NCI-H748 treated with DMSO at 0.1 percent for 48 hours (cell line): ENCODE measurements around the gene PKD2.
A peak's percentile ranks its signal among the peaks of the same experiment; 100 is the strongest.

Experiments
- DNase-seq: peaks from one replicate; lab custom pipeline; 2025; lab: John Stamatoyannopoulos, UW

Gene PKD2

GRCh38 chr4:88027611-88028608 lies 20.5 kb downstream of the PKD2 start:
- DNase-seq = no peak

GRCh38 chr4:88028946-88029345 lies 21.5 kb downstream of the PKD2 start:
- DNase-seq = no peak

GRCh38 chr4:88029556-88029955 lies 22.1 kb downstream of the PKD2 start:
- no peak for DNase-seq

GRCh38 chr4:88030565-88031310 lies 23.3 kb downstream of the PKD2 start:
- no peak for DNase-seq

GRCh38 chr4:88033309-88033708 lies 25.9 kb downstream of the PKD2 start:
- peak; percentile 9 for DNase-seq

DNA sequence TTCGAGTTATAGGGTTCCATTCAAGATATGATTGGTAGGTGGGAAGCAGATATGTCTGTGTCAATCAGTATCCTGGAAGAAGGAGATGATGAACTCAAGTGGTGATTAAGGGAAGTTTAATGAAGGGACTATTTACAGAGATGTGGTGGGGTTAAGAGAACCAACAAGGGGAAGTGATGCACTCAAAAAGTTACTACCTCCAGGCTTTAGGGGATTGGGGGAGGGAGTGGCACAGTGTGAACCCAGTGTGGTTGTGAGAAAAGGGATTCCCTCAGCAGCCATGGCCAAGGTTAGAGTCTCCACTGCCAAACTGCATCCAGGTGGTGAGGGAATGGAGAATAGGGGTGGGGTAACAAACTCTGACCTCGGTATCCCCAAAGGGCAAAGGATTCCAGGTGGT lies 27.9 kb downstream of the PKD2 start:
- DNase-seq = no peak

DNA sequence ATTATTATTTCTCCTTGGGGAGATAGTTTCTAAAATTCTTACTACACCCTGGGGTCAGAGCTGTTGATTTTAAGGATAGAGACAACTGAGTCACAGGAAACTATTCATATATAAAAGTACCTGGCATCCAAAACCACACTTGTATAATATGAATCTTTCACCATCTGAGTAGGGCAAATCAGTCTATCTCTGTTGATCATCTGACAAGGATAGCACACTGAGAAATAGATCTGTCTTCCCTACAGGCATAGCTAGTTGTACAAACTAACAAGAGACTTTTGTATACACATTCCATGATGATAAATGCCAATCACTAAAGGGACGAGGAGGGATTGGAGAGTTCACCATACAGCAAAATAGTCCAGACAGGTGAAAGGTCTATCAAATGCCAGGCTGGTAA lies 30.0 kb downstream of the PKD2 start:
- DNase-seq = no peak

- no peak for DNase-seq
Observed at GRCh38 chr4:88037936-88038335, 30.5 kb downstream of the PKD2 start.

- DNase-seq = no peak
Observed at GRCh38 chr4:88040707-88041106, 33.3 kb downstream of the PKD2 start.

DNA sequence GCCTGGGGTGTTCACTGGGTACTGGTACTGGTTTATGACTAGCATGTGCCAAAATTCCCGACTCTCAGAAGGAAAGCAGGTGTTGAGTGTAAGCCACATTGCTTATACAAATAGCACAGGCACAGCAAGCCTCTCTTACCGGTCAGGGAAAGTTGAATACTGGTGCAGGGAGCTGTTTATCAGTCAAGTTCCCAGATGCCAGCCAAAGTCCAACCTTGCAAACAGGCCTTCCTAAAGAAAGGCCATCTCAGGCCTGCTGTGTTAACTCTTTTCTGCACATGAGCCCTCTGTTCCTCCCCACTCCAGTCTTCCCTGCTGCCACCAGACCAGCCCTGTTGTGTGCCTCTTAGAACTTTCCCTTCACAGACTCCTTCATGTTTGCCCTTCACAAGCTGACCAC lies 34.2 kb downstream of the PKD2 start:
- DNase-seq = no peak

DNA sequence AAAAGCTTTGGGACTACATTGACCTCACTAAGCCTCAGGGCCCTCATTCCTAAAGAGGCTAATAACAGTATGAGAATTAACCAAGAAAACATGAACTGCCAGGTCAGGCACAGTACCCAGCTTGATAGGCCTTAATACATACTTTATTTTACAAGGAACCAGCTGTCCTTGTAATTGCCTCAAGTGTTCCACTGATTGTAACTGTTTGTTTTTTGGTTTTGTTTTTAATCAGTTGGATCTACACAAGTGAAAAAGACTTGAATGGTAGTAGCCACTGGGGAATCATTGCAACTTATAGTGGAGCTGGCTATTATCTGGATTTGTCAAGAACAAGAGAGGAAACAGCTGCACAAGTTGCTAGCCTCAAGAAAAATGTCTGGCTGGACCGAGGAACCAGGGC lies 35.6 kb downstream of the PKD2 start:
- DNase-seq = no peak

DNA sequence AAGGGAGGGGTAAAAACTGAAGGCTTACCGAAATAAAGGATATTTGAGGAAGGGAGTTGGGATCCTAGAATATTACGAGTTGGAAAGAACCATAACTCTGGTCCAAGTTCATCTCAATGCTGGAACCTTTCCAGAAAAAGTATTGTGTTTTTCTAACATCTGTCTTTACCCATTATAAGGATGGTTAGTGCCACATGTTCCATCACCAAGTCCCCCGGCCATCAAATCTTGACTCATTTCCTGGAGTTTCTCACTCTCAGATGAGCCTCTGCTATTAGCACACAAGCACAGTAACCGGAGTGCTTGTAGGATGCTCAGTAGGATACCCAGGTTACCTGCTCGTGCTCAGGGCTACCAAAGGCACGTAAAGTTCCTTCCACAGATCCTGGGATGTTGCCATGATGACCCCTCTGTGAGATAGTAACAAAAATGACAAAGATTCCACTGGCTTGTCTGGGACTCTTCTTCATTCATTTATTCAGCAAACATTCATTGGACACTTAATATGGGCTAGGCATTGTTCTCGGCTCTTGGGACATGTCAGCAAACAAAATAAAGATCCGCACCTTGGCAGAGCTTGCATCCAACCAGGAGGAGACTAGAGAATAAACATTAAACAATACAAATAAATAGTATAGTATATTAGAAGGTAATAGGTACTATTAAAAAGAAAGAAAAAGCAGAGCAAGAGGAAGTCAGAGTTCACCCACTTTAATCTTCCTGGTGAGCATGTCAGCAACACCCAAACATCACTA lies 36.3 kb downstream of the PKD2 start:
- no peak for DNase-seq

GRCh38 chr4:88045021-88045420 lies 37.6 kb downstream of the PKD2 start:
- no peak for DNase-seq

- no peak for DNase-seq
Observed at GRCh38 chr4:88054229-88054628, 46.8 kb downstream of the PKD2 start.

GRCh38 chr4:88054901-88055300 lies 47.5 kb downstream of the PKD2 start:
- DNase-seq = no peak

GRCh38 chr4:88058295-88058694 lies 50.9 kb downstream of the PKD2 start:
- no peak for DNase-seq

DNA sequence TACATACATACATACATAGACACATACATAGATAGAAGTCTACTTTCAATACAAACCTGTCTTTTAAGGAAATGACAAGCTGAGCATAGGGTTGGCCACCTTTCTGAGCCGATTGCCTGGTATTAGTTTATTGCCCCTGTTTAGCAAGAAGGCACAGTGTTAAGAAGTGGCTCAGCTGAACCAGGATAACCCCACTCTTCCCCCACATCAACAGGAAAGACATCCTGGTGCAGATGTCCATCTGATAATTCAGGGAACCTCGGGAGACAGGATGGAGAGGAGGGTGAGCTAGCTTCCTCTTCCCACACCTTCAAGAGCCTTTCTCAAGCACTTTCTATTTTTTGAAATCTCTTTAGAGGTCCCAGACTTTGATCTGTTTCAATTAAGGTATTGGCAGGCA lies 52.3 kb downstream of the PKD2 start:
- no peak for DNase-seq

DNA sequence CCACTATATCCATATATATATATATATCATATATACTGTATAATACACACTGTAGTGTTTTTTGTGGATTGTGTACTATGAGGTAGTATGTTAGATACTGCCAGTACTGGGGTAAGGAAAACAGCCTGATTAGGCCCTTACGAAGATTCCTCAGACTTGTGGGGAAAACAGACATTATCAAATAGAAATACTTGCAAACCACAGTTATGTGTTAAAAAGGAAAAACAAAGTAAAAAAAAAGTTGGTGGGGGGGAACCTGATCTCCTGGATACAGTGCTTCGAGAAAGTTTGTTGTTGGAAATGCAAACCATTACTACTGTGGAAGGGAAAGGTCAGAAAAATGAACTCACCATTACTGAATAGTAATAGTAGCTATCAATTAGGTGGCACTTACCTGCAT lies 53.0 kb downstream of the PKD2 start:
- DNase-seq = no peak

GRCh38 chr4:88062311-88062710 lies 54.9 kb downstream of the PKD2 start:
- DNase-seq = no peak

GRCh38 chr4:88062843-88063242 lies 55.4 kb downstream of the PKD2 start:
- DNase-seq = no peak

GRCh38 chr4:88063634-88064296 lies 56.3 kb downstream of the PKD2 start:
- DNase-seq = no peak

DNA sequence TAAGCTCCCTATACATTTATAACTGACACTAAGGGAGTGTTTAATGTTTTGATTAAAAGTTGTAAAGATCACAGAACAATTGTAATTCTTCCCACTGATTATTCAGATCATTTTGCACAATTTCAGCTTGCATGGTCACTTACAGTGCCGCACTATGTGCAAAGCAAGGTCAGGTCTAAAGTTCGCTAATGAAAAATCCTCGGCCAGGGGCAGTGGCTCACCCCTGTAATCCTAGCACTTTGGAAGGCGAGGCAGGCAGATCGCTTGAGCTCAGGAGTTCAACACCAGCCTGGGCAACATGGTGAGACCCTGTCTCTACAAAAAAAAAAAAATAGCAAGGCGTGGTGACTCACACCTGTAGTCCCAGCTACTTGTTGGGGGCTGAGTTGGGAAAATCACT lies 57.0 kb downstream of the PKD2 start:
- DNase-seq = no peak
